Psoas muscle (tissue), 8 donors: Measurements from ENCODE around the gene SPG7. TPM values are rescaled to one million over a fixed set of nuclear protein-coding genes. Genes with fewer than 3 reads are reported as not detected.

Experiments
- ATAC-seq, 4 donors: fragments of 200-7000 bp; cut with Tn5 transposase; one replicate each; pipeline ENCODE4 v1.9.1; 2020; ENCODE audit warnings: moderate library complexity in 3 of 4, mild to moderate bottlenecking in 2 of 4
- DNase-seq, 2 donors: peaks; one replicate each; pipeline ENCODE4 v3.0.0-alpha.2; 2020
- H3K27ac ChIP-seq: fragments of 200-600 bp; one replicate; pipeline ENCODE4 v1.8.0; 2022
- H3K27me3 ChIP-seq, 3 donors: fragments of 200-600 bp in 1 of 3; one replicate each; pipeline versions ENCODE4 v1.6.1 to v1.8.0; 2013 to 2022; ENCODE audit warnings: low read length in 2 of 3, mild to moderate bottlenecking in 2 of 3, moderate library complexity in 1 of 3; ENCODE audit not compliant: insufficient read depth in 3 of 3
- H3K36me3 ChIP-seq, 2 donors: fragments of 200-600 bp in 1 of 2; one replicate each; pipeline versions ENCODE4 v1.6.1 to v1.8.0; 2013 to 2022; ENCODE audit warnings: low read depth in 1 of 2, mild to moderate bottlenecking in 1 of 2, moderate library complexity in 1 of 2; ENCODE audit not compliant: insufficient read depth in 1 of 2
- H3K4me1 ChIP-seq: fragments of 200-600 bp; one replicate; pipeline ENCODE4 v1.8.0; 2022
- H3K4me3 ChIP-seq: fragments of 200-600 bp; one replicate; pipeline ENCODE4 v1.8.0; 2022; ENCODE audit warnings: mild to moderate bottlenecking
- H3K9me3 ChIP-seq: fragments of 200-600 bp; one replicate; pipeline ENCODE4 v1.8.0; 2022
- WGBS, 3 donors: extraction: QIAGEN DNeasy Blood & Tissue Kit; methylation state at CpG; one replicate each; pipeline versions ENCODE4 v1.1.6 to v1.1.7; 2013; 5-methylcytosine and 5-hydroxymethylcytosine counted together
- intact Hi-C, 2 donors: fragments of 100-400 bp; cut with DNase I; formaldehyde crosslinking; loops; one replicate each; pipeline versions ENCODE4 v1.11.0 to v1.14.2; 2022
- polyA plus RNA-seq, 3 donors: library from polyadenylated mRNA; stranded (reverse); fragments of 200-250 nt; gene quantifications; one replicate each; pipeline ENCODE4 v1.2.3, GENCODE V29; 2013
- total RNA-seq, 4 donors: library from RNA; stranded (reverse); fragmentation: NEBNext Ultra II Directional in 2 of 4; extraction: Animal tissue kit (Norgen Biotek cat#: 25700) in 2 of 4; gene quantifications; one replicate each; pipeline versions ENCODE4 v1.2.1 to v1.2.4, GENCODE V29; 2021 to 2023
- TF ChIP-seq, protein P1 (sequence below): fragments of 200-600 bp; IDR thresholded peaks from one replicate; pipeline ENCODE4 v1.8.0; 2022; ENCODE audit warnings: antibody characterized with exemption
- donor health status: healthy with polysubstance abuse.
- donor health status: DM: no; HTN: no; CAD: no; lungs with moderate emphysema.
- donor health status: Bipolar disorder and iron deficiency.
- donor health status: healthy.
- donor health status: DM: yes; HTN: yes; CAD: no.
- donor health status: DM: no; HTN: no; CAD: no.
- donor health status: DM: no; HTN: no; CAD: no.
- donor health status: DM: yes; HTN: yes; CAD: no.

The SPG7 gene
- total and polyA plus RNA-seq, 7 donors, result 57.5 to 95.3 (median 86.8) TPM

DNA sequence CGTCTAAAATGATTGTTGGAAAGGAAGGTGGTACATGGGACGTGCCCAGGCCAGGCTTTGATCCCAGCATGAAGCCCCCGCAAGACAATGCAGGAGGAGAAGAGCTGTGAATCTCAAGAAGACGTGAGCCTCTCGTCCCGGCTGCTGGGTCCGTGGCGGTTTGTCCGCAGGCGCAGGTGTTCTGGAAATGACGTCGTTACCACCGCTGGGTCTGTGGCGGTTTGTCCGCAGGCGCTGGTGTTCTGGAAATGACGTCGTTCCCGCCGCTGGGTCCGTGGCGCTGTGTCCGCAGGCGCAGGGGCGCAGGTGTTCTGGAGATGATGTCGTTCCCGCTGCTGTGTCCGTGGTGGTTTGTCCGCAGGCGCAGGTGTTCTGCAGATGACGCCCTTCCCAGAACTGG is 14.1 kb downstream of the SPG7 start:
- TF ChIP-seq, protein P1, sequence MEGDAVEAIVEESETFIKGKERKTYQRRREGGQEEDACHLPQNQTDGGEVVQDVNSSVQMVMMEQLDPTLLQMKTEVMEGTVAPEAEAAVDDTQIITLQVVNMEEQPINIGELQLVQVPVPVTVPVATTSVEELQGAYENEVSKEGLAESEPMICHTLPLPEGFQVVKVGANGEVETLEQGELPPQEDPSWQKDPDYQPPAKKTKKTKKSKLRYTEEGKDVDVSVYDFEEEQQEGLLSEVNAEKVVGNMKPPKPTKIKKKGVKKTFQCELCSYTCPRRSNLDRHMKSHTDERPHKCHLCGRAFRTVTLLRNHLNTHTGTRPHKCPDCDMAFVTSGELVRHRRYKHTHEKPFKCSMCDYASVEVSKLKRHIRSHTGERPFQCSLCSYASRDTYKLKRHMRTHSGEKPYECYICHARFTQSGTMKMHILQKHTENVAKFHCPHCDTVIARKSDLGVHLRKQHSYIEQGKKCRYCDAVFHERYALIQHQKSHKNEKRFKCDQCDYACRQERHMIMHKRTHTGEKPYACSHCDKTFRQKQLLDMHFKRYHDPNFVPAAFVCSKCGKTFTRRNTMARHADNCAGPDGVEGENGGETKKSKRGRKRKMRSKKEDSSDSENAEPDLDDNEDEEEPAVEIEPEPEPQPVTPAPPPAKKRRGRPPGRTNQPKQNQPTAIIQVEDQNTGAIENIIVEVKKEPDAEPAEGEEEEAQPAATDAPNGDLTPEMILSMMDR, result no peak
- Histone ChIP-seq H3K36me3 (peaks cover 0 to 92% of the 10 kb centered on the region in 2 donors), H3K27me3 (no peaks in the 10 kb centered on the region), H3K27ac (no peak overlapping the region), H3K9me3 (no peaks in the 10 kb centered on the region), H3K4me1 (peaks cover 8% of the 10 kb centered on the region), H3K4me3 (no peak overlapping the region)
- ATAC-seq (no peak), DNase-seq (no peak)
- WGBS, 3 donors, result 92 to 96% (median 93%) methylated on average over 31 of the region's 31 CpGs
- intact Hi-C loops, result no loop called here

DNA sequence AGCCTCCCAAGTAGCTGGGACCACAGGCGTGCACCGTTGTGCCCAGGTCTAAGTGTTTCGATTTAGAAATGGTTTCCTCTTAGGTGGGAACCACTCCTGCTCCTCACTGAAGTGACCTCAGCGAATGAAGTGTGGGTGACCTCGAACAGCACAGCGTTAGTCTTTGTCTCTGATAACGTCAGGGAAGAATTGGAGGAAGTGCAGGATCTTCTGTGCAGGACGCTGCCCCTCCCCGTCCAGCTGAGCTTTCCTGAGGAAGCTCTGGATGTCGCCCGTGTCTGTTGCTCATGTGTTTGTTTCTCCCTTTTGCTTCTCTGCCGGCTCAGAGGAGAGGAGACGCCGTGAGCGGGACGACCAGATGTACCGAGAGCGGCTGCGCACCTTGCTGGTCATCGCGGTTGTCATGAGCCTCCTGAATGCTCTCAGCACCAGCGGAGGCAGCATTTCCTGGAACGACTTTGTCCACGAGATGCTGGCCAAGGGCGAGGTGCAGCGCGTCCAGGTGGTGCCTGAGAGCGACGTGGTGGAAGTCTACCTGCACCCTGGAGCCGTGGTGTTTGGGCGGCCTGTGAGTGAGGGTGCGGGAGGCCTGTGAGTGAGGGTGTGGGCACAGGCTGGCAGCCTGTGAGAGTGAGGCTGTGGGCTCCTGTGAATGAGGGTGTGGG is 15.6 kb downstream of the SPG7 start:
- Histone ChIP-seq H3K36me3 (peaks cover 0 to 92% of the 10 kb centered on the region in 2 donors), H3K27ac (no peak overlapping the region), H3K4me3 (no peak overlapping the region), H3K27me3 (no peaks in the 10 kb centered on the region), H3K9me3 (no peaks in the 10 kb centered on the region), H3K4me1 (peaks cover 8% of the 10 kb centered on the region)
- intact Hi-C loops, result no loop called here
- DNase-seq (no peak), ATAC-seq (no peak)
- TF ChIP-seq, protein P1, result no peak
- WGBS, 3 donors, result 70 to 77% (median 77%) methylated on average over 32 of the region's 32 CpGs

DNA sequence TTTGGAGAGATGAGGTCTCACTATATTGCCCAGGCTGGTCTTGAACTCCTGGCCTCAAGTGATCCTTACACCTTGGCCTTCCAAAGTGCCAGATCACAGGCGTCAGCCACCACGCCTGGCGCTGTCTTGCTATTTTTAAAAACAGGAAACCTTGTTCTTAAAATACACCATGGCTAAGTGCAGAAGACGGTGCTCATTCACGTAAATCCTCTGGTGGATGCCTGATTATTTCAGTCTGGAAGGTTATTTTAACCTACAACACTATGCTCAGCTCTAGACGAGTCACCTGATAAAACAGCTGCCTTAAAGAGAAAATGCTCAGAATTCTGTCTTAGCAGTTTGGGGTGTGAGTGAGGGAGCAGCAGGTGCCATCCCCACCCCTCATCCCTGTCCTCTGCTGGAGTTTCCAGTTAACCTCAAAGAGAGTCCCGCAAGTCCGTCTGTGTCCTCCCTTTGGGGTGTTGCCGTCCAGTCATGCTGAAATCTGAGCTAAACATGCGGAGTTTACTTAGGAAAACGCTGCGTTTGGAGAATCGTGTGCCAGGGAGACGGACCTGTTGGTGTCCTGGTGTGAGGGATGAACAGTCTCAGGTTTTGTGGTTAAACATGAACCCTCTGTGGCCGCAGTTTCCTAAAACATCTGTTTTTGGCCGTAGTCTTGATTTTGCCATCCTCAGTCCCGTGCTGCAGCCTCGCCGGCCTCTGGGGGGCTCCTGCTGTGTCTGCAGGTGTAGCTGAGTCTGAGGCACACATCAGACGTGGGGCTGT is 17.1 kb downstream of the SPG7 start:
- Histone ChIP-seq H3K36me3 (peaks cover 0 to 92% of the 10 kb centered on the region in 2 donors), H3K9me3 (no peaks in the 10 kb centered on the region), H3K27me3 (no peaks in the 10 kb centered on the region), H3K27ac (peak overlapping the region; percentile 83), H3K4me1 (peaks cover 8% of the 10 kb centered on the region), H3K4me3 (no peak overlapping the region)
- DNase-seq (peak in 1 of 2 donors; percentile 83), ATAC-seq (peak; percentile 89 to 93 (median 91))
- intact Hi-C loops, result loop anchor here in 1 of 2 donors (5.0 kb wide), 1 partner anchor 37 kb away; the partner anchor contains the start of gene RPL13
- TF ChIP-seq, protein P1, result no peak
- WGBS, 3 donors, result 29 to 60% (median 30%) methylated on average over 20 of the region's 20 CpGs

DNA sequence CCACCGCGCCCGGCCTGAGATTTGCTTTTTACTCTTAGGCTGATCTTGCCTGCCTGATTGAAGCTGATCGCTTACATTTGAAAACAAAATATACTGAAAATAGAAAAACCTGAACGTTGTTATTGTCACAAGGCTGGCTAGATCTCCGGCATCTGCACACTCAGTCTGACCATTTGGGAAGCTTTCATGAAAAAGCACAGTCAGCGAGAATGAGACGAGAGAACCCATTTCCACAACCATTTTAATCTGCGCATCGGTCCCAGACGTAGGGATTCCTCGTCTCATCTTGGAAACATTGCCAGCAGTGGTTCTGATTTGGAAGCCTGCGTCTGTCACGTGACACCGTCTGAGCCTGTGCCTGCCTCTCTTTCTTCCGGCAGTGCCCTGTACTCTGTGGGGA is 20.9 kb downstream of the SPG7 start:
- intact Hi-C loops, result loop anchor here in 1 of 2 donors (5.0 kb wide), 1 partner anchor 33 kb away; the partner anchor contains the start of gene RPL13
- ATAC-seq (no peak), DNase-seq (no peak)
- peaks cover 4 to 94% of the 10 kb centered on the region in 2 donors for H3K36me3 ChIP-seq
- H3K4me1 ChIP-seq, result peaks cover 22% of the 10 kb centered on the region
- H3K27ac ChIP-seq, result no peak overlapping the region
- H3K27me3 ChIP-seq, result no peaks in the 10 kb centered on the region
- TF ChIP-seq, protein P1, result no peak
- H3K9me3 ChIP-seq, result no peaks in the 10 kb centered on the region
- 78 to 81% (median 79%) methylated on average over 16 of the region's 16 CpGs for WGBS, 3 donors
- H3K4me3 ChIP-seq, result no peak overlapping the region
